ENCODE results near the gene ZG16.
A peak's percentile ranks its signal among the peaks of the same experiment; 100 is the strongest.

GRCh38 chr16:29820271-29820701, 42.2 kb downstream of the ZG16 start, which contains the start of gene MVP:
- TF ChIP-seq, protein P1, sequence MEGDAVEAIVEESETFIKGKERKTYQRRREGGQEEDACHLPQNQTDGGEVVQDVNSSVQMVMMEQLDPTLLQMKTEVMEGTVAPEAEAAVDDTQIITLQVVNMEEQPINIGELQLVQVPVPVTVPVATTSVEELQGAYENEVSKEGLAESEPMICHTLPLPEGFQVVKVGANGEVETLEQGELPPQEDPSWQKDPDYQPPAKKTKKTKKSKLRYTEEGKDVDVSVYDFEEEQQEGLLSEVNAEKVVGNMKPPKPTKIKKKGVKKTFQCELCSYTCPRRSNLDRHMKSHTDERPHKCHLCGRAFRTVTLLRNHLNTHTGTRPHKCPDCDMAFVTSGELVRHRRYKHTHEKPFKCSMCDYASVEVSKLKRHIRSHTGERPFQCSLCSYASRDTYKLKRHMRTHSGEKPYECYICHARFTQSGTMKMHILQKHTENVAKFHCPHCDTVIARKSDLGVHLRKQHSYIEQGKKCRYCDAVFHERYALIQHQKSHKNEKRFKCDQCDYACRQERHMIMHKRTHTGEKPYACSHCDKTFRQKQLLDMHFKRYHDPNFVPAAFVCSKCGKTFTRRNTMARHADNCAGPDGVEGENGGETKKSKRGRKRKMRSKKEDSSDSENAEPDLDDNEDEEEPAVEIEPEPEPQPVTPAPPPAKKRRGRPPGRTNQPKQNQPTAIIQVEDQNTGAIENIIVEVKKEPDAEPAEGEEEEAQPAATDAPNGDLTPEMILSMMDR (IDR thresholded peaks at IDR 0.05; ENCODE audit: low read depth, low read length, missing input control): no peak
- TF ChIP-seq RAD21 (IDR thresholded peaks at IDR 0.05): peak; percentile 35 to 60
- TF ChIP-seq EGR1 (IDR thresholded peaks at IDR 0.05; ENCODE audit: low read depth in 2 of 2): no peak
- TF ChIP-seq YY1 (IDR thresholded peaks at IDR 0.05): peak; percentile 66
- no peak for TF ChIP-seq TAF1 (conservative IDR thresholded peaks at IDR 0.05)
- peak; percentile 37 to 54 for TF ChIP-seq HNF4A (conservative IDR thresholded peaks at IDR 0.05)
- TF ChIP-seq GABPA (IDR thresholded peaks at IDR 0.05 in 1 of 2, conservative IDR thresholded peaks at IDR 0.05 in 1 of 2): peak in 1 of 2 donors; percentile 26
- TF ChIP-seq ATF3 (IDR thresholded peaks at IDR 0.05): no peak
- TF ChIP-seq, protein P2, sequence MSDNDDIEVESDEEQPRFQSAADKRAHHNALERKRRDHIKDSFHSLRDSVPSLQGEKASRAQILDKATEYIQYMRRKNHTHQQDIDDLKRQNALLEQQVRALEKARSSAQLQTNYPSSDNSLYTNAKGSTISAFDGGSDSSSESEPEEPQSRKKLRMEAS (IDR thresholded peaks at IDR 0.05): peak; percentile 76
- TF ChIP-seq REST (IDR thresholded peaks at IDR 0.05): peak; percentile 50
- peak; percentile 75 to 81 for TF ChIP-seq RXRA (IDR thresholded peaks at IDR 0.05)

Measured in liver (tissue), 3 donors.